Activated naive CD8-positive, alpha-beta T cell treated with anti-CD3 and anti-CD28 coated beads for 36 hours (primary cell): ENCODE measurements around the gene IBSP. TPM values are rescaled to one million over a fixed set of nuclear protein-coding genes. Genes with fewer than 3 reads are reported as not detected.

Experiments used
- DNase-seq: peaks from one replicate; pipeline ENCODE4 v3.0.0; 2021
- H3K27ac Mint-ChIP-seq: one replicate; pipeline ENCODE4 v1.8.0; 2022; ENCODE audit warnings: mild to moderate bottlenecking, moderate library complexity, mixed read lengths
- H3K27me3 Mint-ChIP-seq: one replicate; pipeline ENCODE4 v1.8.0; 2022; ENCODE audit warnings: mild to moderate bottlenecking, mixed read lengths
- H3K36me3 Mint-ChIP-seq: one replicate; pipeline ENCODE4 v1.8.0; 2021; ENCODE audit warnings: mild to moderate bottlenecking, mixed read lengths
- H3K4me1 Mint-ChIP-seq: one replicate; pipeline ENCODE4 v1.8.0; 2021; ENCODE audit warnings: mixed read lengths
- H3K4me3 Mint-ChIP-seq: one replicate; pipeline ENCODE4 v1.8.0; 2022; ENCODE audit warnings: mild to moderate bottlenecking, moderate library complexity, mixed read lengths
- H3K9me3 Mint-ChIP-seq: one replicate; pipeline ENCODE4 v1.8.0; 2022; ENCODE audit warnings: mixed read lengths
- total RNA-seq, 2 experiments: library from RNA; stranded (reverse); gene quantifications; one replicate each; pipeline ENCODE4 v1.2.3, GENCODE V29; 2021

The IBSP gene
- total RNA-seq, 2 experiments from 2014 or later, result not detected

DNA sequence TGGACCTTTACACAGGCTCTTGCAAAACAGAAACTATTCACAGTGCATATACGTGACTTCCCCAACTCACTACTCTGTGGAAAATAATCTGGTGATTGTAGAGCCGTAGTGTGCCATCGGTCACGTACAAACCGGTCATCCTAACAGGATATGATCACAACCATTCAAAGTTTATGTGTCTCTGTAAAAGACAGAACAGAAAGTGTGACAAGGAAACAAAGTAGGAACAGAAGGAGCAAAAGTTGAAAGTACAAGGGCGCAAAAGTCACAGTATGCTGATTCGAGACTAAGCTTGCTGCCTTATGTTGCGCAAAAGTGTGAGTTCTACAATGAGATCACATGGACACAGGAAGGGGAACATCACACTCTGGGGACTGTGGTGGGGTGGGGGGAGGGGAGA is 52.0 kb downstream of the IBSP start:
- no peaks in the 10 kb centered on the region for H3K36me3 Mint-ChIP-seq
- no peak for DNase-seq
- no peak overlapping the region for H3K27ac Mint-ChIP-seq
- peaks cover 11% of the 10 kb centered on the region for H3K27me3 Mint-ChIP-seq
- peaks cover 7% of the 10 kb centered on the region for H3K4me1 Mint-ChIP-seq
- no peak overlapping the region for H3K4me3 Mint-ChIP-seq
- H3K9me3 Mint-ChIP-seq, result no peaks in the 10 kb centered on the region

DNA sequence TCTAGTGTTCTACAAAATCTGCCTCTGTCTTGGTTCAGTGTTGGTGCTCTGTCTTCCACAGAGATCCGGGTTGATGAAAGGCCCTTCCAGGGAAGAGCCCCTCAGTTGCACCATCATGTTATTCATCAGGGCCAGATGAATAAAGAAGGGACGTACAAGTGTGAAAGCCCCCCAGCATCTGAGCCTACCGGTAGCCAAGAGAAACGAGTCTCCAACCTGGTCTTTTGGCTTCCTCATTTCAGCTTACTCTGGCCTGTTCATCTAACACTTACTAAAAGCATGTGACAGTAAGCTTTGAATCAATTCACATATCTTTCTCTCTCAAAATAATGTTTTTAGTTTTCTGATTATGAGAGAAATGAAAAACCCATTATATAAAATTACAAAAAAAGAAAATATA is 52.6 kb downstream of the IBSP start:
- H3K27ac Mint-ChIP-seq, result no peak overlapping the region
- H3K9me3 Mint-ChIP-seq, result no peaks in the 10 kb centered on the region
- H3K27me3 Mint-ChIP-seq, result peaks cover 6% of the 10 kb centered on the region
- no peak overlapping the region for H3K4me3 Mint-ChIP-seq
- H3K4me1 Mint-ChIP-seq, result peaks cover 7% of the 10 kb centered on the region
- DNase-seq, result no peak
- H3K36me3 Mint-ChIP-seq, result no peaks in the 10 kb centered on the region

DNA sequence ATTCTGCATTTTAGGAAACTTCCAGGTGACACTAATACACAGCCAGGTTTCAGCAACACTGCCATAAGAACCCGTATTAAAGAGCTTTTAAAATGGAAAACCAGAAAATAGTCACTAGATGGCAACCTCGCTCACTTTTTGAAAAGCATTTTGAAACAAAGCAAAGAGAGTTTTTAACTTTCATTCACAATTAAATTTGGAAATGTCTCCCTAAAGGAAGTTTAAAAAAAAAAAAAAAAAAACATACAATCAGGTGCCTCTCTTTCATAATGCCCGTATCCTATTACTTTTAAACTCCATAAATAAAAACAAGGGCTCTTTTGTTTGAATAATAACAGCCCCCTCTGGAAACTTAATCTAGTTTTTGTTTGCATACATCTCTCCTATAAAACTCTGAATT is 53.8 kb downstream of the IBSP start:
- Mint-ChIP-seq H3K27me3 (peaks cover 11% of the 10 kb centered on the region), H3K27ac (no peak overlapping the region), H3K9me3 (no peaks in the 10 kb centered on the region), H3K4me1 (peaks cover 7% of the 10 kb centered on the region), H3K4me3 (no peak overlapping the region), H3K36me3 (no peaks in the 10 kb centered on the region)
- no peak for DNase-seq

DNA sequence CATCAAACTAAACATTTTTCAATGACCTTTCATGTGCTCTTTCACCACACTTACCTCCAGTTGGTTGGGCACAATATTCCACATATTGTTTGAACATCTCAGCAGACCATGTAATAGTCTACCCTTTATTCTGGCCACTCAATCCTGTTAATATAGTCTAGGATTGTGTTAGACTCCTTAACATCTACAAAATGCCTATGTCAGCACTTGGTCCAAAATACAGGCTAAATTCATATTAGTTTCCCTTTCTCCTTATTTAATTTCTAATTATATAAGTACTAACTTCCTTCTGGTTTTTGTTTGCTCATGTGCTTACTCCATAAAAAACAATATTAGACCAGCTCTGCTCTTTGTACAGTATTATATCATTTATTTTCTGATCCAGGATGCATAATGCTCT is 54.5 kb downstream of the IBSP start:
- H3K27ac Mint-ChIP-seq, result no peak overlapping the region
- no peaks in the 10 kb centered on the region for H3K36me3 Mint-ChIP-seq
- peaks cover 3% of the 10 kb centered on the region for H3K4me1 Mint-ChIP-seq
- peaks cover 13% of the 10 kb centered on the region for H3K27me3 Mint-ChIP-seq
- no peak overlapping the region for H3K4me3 Mint-ChIP-seq
- DNase-seq, result no peak
- H3K9me3 Mint-ChIP-seq, result no peaks in the 10 kb centered on the region

DNA sequence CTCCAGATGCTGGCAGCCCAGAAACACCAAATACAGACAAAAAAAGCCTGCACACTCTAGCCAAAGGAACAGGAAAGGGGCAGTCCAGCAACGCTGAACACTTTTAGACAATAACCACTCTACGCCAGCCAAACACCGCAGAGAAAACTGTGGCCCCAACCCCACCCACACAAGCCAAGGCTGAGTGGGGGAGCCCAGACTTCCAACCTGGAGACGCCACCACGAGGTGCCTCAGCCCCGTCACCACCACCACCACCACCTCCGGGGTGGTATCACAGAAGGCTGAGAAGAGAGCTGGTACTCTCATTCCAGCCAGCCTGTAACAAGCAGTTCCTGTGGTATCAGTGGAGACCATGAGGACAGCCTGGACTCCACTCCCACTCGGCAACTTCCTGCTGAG is 56.2 kb downstream of the IBSP start:
- no peak overlapping the region for H3K27ac Mint-ChIP-seq
- H3K9me3 Mint-ChIP-seq, result no peaks in the 10 kb centered on the region
- H3K27me3 Mint-ChIP-seq, result peaks cover 16% of the 10 kb centered on the region
- H3K4me3 Mint-ChIP-seq, result no peak overlapping the region
- DNase-seq, result no peak
- no peaks in the 10 kb centered on the region for H3K36me3 Mint-ChIP-seq
- H3K4me1 Mint-ChIP-seq, result no peaks in the 10 kb centered on the region

DNA sequence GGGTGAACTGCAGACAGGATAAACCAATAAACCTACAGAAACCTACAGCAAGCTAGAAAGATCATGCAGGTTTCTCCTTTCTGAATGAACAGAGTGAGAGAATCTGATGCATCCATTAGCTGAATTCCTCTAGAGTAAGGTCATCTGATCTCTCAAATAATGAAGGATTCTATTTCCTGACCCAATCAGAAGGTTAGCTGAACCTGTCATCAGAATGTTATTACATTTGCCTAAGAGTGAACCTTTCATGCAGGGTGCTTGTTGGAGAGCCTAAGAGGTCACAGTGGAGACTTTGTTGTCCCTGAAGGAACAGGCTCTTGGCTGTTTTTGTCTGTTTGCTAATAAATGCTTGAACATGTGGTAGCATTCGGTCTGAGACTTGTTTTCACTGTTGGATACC is 57.5 kb downstream of the IBSP start:
- no peaks in the 10 kb centered on the region for H3K9me3 Mint-ChIP-seq
- H3K4me3 Mint-ChIP-seq, result no peak overlapping the region
- DNase-seq, result no peak
- no peaks in the 10 kb centered on the region for H3K36me3 Mint-ChIP-seq
- no peak overlapping the region for H3K27ac Mint-ChIP-seq
- no peaks in the 10 kb centered on the region for H3K4me1 Mint-ChIP-seq
- peaks cover 16% of the 10 kb centered on the region for H3K27me3 Mint-ChIP-seq

DNA sequence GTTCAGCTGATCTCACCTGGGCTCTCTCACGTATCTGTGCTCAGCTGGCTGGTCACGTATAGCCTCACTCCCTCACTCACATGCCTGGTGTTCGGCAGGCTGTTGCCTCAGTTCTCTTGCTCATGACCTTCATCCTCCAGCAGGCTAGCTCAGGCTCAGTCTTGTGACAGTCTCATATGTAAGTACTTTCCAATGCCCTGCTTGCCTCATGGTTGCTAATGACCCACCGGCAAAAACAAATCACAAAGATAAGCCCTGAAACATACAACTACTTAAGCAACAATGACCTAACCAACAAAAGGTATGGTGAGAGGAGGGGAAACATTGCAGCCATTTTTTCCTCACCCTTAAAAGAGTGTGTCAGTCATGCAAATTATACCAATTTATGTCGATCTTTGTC is 58.4 kb downstream of the IBSP start:
- peaks cover 16% of the 10 kb centered on the region for H3K27me3 Mint-ChIP-seq
- H3K36me3 Mint-ChIP-seq, result no peaks in the 10 kb centered on the region
- H3K4me3 Mint-ChIP-seq, result no peak overlapping the region
- no peak for DNase-seq
- no peak overlapping the region for H3K27ac Mint-ChIP-seq
- H3K4me1 Mint-ChIP-seq, result no peaks in the 10 kb centered on the region
- H3K9me3 Mint-ChIP-seq, result no peaks in the 10 kb centered on the region

Other genes starting within 250 kb of the IBSP start
- not detected for gene DSPP, start 191.0 kb upstream of the IBSP start, total RNA-seq
- gene DMP1, start 149.3 kb upstream of the IBSP start, total RNA-seq, result not detected
- not detected for gene MEPE, start 33.4 kb downstream of the IBSP start, total RNA-seq
- under 1 TPM in 1 of 2 experiments, not detected in 1; 0.32 TPM for gene SPP1, start 176.2 kb downstream of the IBSP start, total RNA-seq
- 1 to 10 TPM; 4.4 to 5.2 TPM for gene PKD2, start 208.1 kb downstream of the IBSP start, total RNA-seq